ENCODE measurements around the gene AARSD1.
A peak's percentile ranks its signal among the peaks of the same experiment; 100 is the strongest.
"Not testable (repeated sequence)": the region's sequence is repeated elsewhere in the genome, so short reads cannot be mapped to it uniquely, and the experiment has no call there.

AARSD1 gene

DNA sequence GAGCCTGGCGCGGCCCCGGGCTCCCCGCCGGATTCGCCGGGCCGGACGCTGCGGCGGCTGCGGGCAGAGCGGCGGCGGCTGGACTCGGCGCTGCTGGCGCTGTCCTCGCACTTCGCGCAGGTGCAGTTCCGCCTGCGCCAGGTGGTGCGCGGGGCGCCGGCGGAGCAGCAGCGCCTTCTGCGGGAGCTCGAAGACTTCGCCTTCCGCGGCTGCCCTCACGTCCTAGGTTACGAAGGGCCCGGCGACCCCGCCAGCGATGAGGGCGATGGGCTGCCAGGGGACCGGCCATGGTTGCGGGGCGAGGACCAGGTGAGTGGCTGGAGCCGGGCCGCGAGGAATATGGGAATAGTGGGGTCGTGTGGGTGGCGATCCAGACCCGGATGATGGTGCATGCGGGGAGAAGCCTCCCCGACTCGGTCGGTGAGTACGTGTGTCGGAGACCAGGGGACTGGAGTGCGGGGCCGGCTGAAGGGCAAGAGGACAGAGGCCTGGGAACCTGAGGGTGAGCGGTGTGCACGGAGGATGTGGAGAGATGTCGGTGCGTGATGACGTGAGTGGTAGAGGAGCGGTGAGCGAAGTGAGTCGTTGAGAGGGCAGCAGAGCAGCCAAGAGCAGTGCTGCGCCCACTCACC, 16.6 kb upstream of the AARSD1 start:
- peak; percentile 74 for DNase-seq (ENCODE audit: low read depth, low spot score)

GRCh38 chr17:42980274-42980765, 16.1 kb upstream of the AARSD1 start, which contains the start of gene RUNDC1:
Gene RUNDC1 (plus strand): TSS chr17:42980565. CDS start chr17:42980577, 12 bp downstream.
- DNase-seq (ENCODE audit: low read depth, low spot score) = peak; percentile 93

DNA sequence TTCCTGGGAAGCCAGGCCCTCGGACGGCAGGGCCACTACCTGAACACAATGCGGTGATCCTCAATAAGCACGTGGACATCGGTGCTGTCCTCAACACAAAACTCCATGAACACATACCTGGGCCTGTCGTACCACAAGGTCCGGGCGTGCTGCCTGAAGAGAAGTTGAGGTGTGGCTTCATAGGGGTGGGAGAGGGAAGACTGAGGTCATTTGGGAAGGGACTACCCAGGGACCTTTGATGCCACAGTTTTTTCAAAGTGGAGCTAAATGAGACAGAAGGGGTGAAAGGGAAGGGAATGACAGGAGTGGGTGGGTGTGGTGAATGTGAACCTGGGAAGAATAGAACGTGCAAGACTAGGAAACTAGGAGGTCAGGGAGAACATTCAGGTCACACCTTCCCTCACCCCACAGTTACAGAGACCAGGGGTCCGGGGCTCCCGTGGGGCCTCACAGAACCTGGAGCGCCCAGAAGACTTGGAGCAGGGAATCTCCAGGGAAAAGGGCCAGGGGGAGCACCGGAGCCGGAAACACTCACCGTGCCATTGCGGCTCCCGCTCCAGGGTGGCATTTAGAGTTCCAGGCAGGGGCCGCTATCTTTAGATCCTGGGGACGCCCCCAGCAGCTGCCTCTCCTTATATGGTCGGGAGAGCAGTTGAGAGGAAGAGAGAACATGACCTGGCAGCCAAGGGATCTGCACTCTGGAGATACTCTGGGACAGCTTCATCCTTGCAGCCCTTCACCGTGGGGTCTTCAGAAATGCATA, 15.4 kb upstream of the AARSD1 start, which contains the start of gene PTGES3L:
Gene PTGES3L, minus strand, starts transcription at position 570 of the 763 bp plus-strand sequence. Its CDS starts 27 bp downstream, at position 543.
- peak; percentile 87 for DNase-seq (ENCODE audit: low read depth, low spot score)

- DNase-seq (ENCODE audit: low read depth, low spot score) = not testable (repeated sequence)
Measured at GRCh38 chr17:42975701-42976100, 11.4 kb upstream of the AARSD1 start.

DNA sequence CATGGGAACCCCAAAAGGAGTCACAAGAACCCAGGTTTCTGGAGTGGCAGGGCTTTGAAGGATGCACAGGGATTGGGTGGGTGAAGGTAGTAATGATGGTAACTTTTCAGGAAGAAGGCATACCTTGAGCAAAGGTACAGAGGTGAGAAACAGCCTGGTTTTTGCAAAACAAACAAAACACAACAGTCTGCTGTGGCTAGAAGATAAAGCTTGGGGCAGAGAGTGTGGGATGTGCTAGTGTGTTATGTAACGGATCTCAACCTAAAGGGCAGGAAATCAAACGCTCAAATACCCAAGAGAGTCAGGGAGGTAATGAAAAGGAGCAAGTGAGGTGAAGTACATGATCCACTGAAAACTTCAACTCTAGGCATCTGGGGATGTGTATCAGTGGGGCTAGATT, 11.0 kb upstream of the AARSD1 start:
- no peak for DNase-seq (ENCODE audit: low read depth, low spot score)

DNA sequence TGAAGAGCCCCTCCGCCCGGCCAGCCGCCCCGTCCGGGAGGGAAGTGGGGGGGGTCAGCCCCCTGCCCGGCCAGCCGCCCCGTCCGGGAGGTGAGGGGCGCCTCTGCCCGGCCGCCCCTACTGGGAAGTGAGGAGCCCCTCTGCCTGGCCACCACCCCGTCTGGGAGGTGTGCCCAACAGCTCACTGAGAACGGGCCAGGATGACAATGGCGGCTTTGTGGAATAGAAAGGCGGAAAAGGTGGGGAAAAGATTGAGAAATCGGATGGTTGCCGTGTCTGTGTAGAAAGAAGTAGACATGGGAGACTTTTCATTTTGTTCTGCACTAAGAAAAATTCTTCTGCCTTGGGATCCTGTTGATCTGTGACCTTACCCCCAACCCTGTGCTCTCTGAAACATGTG, 9.1 kb upstream of the AARSD1 start:
- DNase-seq (ENCODE audit: low read depth, low spot score) = not testable (repeated sequence)

GRCh38 chr17:42971589-42971988, 7.3 kb upstream of the AARSD1 start:
- no peak for DNase-seq (ENCODE audit: low read depth, low spot score)

- no peak for DNase-seq (ENCODE audit: low read depth, low spot score)
Measured at GRCh38 chr17:42969001-42969581, 4.8 kb upstream of the AARSD1 start.

GRCh38 chr17:42967925-42968324, 3.7 kb upstream of the AARSD1 start:
- no peak for DNase-seq (ENCODE audit: low read depth, low spot score)

DNA sequence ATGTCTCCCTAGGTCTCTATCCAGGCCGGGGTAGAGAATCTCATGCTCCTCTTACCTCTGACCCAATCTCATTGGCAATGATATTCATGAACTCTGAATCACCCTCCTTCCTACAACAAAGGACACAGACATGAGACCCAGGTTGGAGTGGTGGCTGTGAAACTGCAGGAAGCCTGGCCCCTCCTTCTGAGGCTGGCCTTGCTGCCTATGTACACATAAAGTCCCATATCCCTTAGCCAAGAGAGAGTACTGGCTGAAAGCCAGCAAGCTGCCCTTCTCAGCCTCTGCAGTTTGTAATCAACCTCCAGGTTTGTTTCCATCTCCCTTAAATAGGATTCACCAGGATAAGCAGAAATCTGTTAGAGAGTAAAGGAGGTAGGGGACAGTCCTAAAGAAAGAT, 10.6 kb downstream of the AARSD1 start:
- no peak for DNase-seq (ENCODE audit: low read depth, low spot score)

GRCh38 chr17:42950044-42950783, 14.0 kb downstream of the AARSD1 start:
- DNase-seq (ENCODE audit: low read depth, low spot score) = no peak

GRCh38 chr17:42946812-42947211, 17.4 kb downstream of the AARSD1 start:
- no peak for DNase-seq (ENCODE audit: low read depth, low spot score)

DNA sequence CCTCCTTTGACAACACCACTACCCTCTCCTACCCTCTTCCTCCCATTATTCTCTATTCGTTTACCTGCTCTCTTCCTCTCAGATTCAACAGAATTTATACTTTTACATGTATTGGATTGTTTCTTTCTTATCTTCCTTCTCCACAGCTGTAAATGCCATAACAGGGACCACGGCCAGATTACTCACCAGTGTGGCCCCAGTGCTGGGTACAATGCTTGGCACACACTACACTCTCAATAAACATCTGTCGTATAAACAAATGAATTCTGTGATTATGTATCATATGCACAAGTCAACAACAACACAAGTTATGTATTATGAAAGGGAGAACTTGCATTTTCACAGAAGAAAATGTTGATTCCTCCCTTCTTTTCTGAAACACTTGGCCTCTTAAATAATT, 20.0 kb downstream of the AARSD1 start:
- no peak for DNase-seq (ENCODE audit: low read depth, low spot score)

GRCh38 chr17:42937712-42938596, 26.3 kb downstream of the AARSD1 start:
- DNase-seq (ENCODE audit: low read depth, low spot score) = peak; percentile 79

DNA sequence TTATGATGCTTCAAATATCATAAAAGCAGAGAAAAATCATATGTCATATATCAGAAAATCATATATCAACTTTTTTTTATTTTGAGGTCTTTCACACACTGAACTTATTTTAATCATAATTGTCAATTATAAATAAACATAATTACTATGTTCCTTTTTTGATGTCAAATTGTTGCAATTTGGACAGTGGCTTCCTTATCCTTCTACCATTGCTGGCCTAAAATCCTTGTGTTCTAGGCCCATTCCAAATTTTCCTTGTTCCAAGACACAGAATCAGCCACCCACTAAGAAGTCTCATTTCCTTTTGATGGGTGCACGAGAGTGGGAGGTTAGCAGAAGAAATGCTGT, 34.8 kb downstream of the AARSD1 start:
- DNase-seq (ENCODE audit: low read depth, low spot score) = no peak

GRCh38 chr17:42928714-42929496, 35.3 kb downstream of the AARSD1 start:
- DNase-seq (ENCODE audit: low read depth, low spot score) = peak; percentile 81

GRCh38 chr17:42924891-42925290, 39.4 kb downstream of the AARSD1 start:
- peak; percentile 42 for DNase-seq (ENCODE audit: low read depth, low spot score)

GRCh38 chr17:42923472-42923871, 40.8 kb downstream of the AARSD1 start:
- DNase-seq (ENCODE audit: low read depth, low spot score) = not testable (repeated sequence)

DNA sequence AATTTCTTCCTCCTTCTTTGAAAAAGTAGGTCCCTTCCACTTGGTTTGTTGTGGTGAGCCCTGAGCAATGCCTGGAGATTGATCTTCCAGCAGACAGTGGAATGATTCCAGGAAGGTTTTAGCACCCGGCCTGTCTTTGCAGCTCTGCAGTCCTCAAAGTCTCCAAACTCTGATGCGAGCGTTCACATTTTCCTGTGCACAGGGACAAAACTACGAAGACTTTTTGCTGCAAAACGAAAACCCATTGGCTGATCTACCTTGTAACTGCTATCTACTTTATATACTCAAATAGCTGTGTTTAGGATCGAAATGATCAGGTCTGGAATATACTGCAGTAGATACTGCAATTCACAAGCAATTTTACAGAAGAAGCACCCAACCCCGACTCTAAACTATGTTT, 42.0 kb downstream of the AARSD1 start:
- DNase-seq (ENCODE audit: low read depth, low spot score) = no peak

- DNase-seq (ENCODE audit: low read depth, low spot score) = no peak
Measured at GRCh38 chr17:42920922-42921321, 43.3 kb downstream of the AARSD1 start.

All from ELF-1 (cell line).